Right lobe of liver (tissue), 6 donors: ENCODE results near the gene ACVRL1. TPM values are rescaled to one million over a fixed set of nuclear protein-coding genes. Genes with fewer than 3 reads are reported as not detected.

Experiments
- ATAC-seq, 4 donors: fragments of 200-7000 bp; cut with Tn5 transposase; one replicate each; pipeline ENCODE4 v1.9.1; 2020; ENCODE audit warnings: mild to moderate bottlenecking in 4 of 4, moderate library complexity in 4 of 4
- DNase-seq, 3 donors: peaks; one replicate each; pipeline ENCODE4 v3.0.0-alpha.2; 2020
- H3K27ac ChIP-seq, 3 donors: fragments of 200-600 bp; one replicate each; pipeline ENCODE4 v1.8.0; 2022
- H3K27me3 ChIP-seq, 2 donors: fragments of 200-600 bp; one replicate each; pipeline ENCODE4 v1.8.0; 2022
- H3K36me3 ChIP-seq, 4 donors: fragments of 200-600 bp; sonication (generic) in 1 of 4; one replicate each; pipeline versions ENCODE4 v1.5.1 to v1.8.0; 2017 to 2022; ENCODE audit warnings: control low read depth in 1 of 4
- H3K4me1 ChIP-seq, 4 donors: fragments of 200-600 bp; sonication (generic) in 1 of 4; one replicate each; pipeline versions ENCODE4 v1.5.1 to v1.8.0; 2017 to 2022; ENCODE audit warnings: control low read depth in 1 of 4
- H3K4me3 ChIP-seq, 3 donors: fragments of 200-600 bp; one replicate each; pipeline ENCODE4 v1.8.0; 2022
- H3K9me3 ChIP-seq, 4 donors: fragments of 200-600 bp; sonication (generic) in 1 of 4; one replicate each; pipeline versions ENCODE4 v1.5.1 to v1.8.0; 2017 to 2022; ENCODE audit warnings: control low read depth in 1 of 4
- POLR2A ChIP-seq: fragments of 450-650 bp; IDR thresholded peaks from one replicate; pipeline ENCODE4 v1.6.1; 2017; ENCODE audit warnings: antibody characterized with exemption, mild to moderate bottlenecking
- WGBS: methylation state at CpG from one replicate; pipeline ENCODE4 v1.1.6; 2018; ENCODE audit warnings: low coverage, low lambda C conversion rate; ENCODE audit not compliant: insufficient coverage; ENCODE audit errors: missing lambda C conversion rate; 5-methylcytosine and 5-hydroxymethylcytosine counted together
- intact Hi-C, 2 donors: fragments of 100-400 bp; cut with DNase I; formaldehyde crosslinking; loops; one replicate each; pipeline versions ENCODE4 v1.11.2 to v1.14.1; 2022
- total RNA-seq, 6 experiments: library from RNA; depleted of rRNA in 2 of 6; stranded (reverse); fragments of >200 nt in 2 of 6; fragmentation: NEBNext Ultra II Directional in 3 of 6; extraction: Animal tissue kit (Norgen Biotek cat#: 25700) in 3 of 6; gene quantifications; one replicate each; pipeline versions ENCODE4 v1.1.0 to v1.2.4, GENCODE V29; 2016 to 2023
- TF ChIP-seq, protein P1 (sequence below), 4 donors: fragments of 200-600 bp in 3 of 4; fragments of 450-650 bp in 1 of 4; IDR thresholded peaks; one replicate each; pipeline versions ENCODE4 v1.5.1 to v1.8.0; 2016 to 2022; ENCODE audit warnings: antibody characterized with exemption in 4 of 4, mild to moderate bottlenecking in 2 of 4
- donor health status: DM: no; HTN: yes; CAD: no.
- donor health status: DM: no; HTN: no; CAD: no.
- donor health status: DM: no; HTN: no; CAD: no.
- donor health status: DM: no; HTN: yes; CAD: no.
- donor health status: DM: no; HTN: yes; CAD: no.

ACVRL1 gene
- total RNA-seq, 6 experiments from 2014 or later, result 2.9 to 10.7 (median 6.2) TPM

DNA sequence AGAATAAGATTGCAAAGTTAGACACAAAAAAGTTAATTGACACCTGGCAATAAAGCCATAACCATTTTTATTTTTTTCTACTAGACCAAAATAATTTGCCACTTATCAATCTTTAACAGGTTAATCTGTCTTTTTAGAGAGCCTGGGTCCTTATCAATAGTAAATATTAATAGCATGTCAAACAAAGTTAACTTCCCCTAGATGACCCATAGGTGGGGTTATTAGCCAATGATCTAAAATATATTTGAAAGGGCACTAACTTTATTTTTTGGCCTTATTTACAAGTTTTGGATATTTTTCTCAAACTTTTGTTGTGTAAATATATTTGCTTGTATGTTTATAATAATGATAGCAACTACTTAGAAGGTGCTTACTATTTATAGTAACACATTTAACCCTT lies 15.5 kb upstream of the ACVRL1 start:
- Histone ChIP-seq H3K9me3 (no peaks in the 10 kb centered on the region), H3K27me3 (no peaks in the 10 kb centered on the region), H3K36me3 (no peaks in the 10 kb centered on the region), H3K4me3 (no peak overlapping the region), H3K27ac (no peak overlapping the region), H3K4me1 (peaks cover 0 to 6% (median 0%) of the 10 kb centered on the region in 4 donors)
- TF ChIP-seq POLR2A, result no peak
- TF ChIP-seq, protein P1, sequence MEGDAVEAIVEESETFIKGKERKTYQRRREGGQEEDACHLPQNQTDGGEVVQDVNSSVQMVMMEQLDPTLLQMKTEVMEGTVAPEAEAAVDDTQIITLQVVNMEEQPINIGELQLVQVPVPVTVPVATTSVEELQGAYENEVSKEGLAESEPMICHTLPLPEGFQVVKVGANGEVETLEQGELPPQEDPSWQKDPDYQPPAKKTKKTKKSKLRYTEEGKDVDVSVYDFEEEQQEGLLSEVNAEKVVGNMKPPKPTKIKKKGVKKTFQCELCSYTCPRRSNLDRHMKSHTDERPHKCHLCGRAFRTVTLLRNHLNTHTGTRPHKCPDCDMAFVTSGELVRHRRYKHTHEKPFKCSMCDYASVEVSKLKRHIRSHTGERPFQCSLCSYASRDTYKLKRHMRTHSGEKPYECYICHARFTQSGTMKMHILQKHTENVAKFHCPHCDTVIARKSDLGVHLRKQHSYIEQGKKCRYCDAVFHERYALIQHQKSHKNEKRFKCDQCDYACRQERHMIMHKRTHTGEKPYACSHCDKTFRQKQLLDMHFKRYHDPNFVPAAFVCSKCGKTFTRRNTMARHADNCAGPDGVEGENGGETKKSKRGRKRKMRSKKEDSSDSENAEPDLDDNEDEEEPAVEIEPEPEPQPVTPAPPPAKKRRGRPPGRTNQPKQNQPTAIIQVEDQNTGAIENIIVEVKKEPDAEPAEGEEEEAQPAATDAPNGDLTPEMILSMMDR (IDR thresholded peaks at IDR 0.05), result peak; percentile 42 to 50 (median 46)
- ATAC-seq (peak in 1 of 4 donors; percentile 21), DNase-seq (no peak)
- intact Hi-C loops, result no loop called here

- no peaks in the 10 kb centered on the region for H3K36me3 ChIP-seq
- TF ChIP-seq, protein P1 (IDR thresholded peaks at IDR 0.05), result no peak
- TF ChIP-seq POLR2A, result no peak
- intact Hi-C loops, result no loop called here
- peaks cover 0 to 6% (median 0%) of the 10 kb centered on the region in 4 donors for H3K4me1 ChIP-seq
- H3K9me3 ChIP-seq, result no peaks in the 10 kb centered on the region
- ATAC-seq (no peak), DNase-seq (no peak)
- H3K4me3 ChIP-seq, result no peak overlapping the region
- WGBS, result 66% methylated on average over 4 of the region's 6 CpGs
- H3K27ac ChIP-seq, result no peak overlapping the region
- no peaks in the 10 kb centered on the region for H3K27me3 ChIP-seq
Observed at GRCh38 chr12:51893786-51894185, 13.5 kb upstream of the ACVRL1 start.

- H3K36me3 ChIP-seq, result no peaks in the 10 kb centered on the region
- H3K9me3 ChIP-seq, result no peaks in the 10 kb centered on the region
- WGBS, result no CpG with 5 or more reads among the region's 8 CpGs
- peaks cover 0 to 6% (median 0%) of the 10 kb centered on the region in 4 donors for H3K4me1 ChIP-seq
- peak in 2 of 4 donors; percentile 4 to 7 for ATAC-seq
- DNase-seq, result no peak
- no peak for TF ChIP-seq POLR2A
- TF ChIP-seq, protein P1 (IDR thresholded peaks at IDR 0.05), result no peak
- H3K27ac ChIP-seq, result no peak overlapping the region
- intact Hi-C loops, result loop anchor here (5.0 kb wide), 1 partner anchor 87 kb away; no protein-coding TSS in a partner anchor
- H3K27me3 ChIP-seq, result no peaks in the 10 kb centered on the region
- H3K4me3 ChIP-seq, result no peak overlapping the region
Observed at GRCh38 chr12:51895378-51896135, 11.7 kb upstream of the ACVRL1 start.

- DNase-seq (no peak), ATAC-seq (no peak)
- Histone ChIP-seq H3K27me3 (no peaks in the 10 kb centered on the region), H3K4me1 (peaks cover 0 to 6% (median 0%) of the 10 kb centered on the region in 4 donors), H3K27ac (no peak overlapping the region), H3K9me3 (no peaks in the 10 kb centered on the region), H3K4me3 (no peak overlapping the region), H3K36me3 (no peaks in the 10 kb centered on the region)
- intact Hi-C loops, result loop anchor here (5.0 kb wide), 1 partner anchor 86 kb away; no protein-coding TSS in a partner anchor
- TF ChIP-seq, protein P1 (IDR thresholded peaks at IDR 0.05), result no peak
- TF ChIP-seq POLR2A, result no peak
- WGBS, result 67% methylated on average over 1 of the region's 3 CpGs
Observed at GRCh38 chr12:51896236-51896635, 11.1 kb upstream of the ACVRL1 start.
